H9 (cell line): ENCODE measurements around the gene ERCC2. TPM values are rescaled to one million over a fixed set of nuclear protein-coding genes. Genes with fewer than 3 reads are reported as not detected.

Source experiments
- DNase-seq: peaks from one replicate; pipeline ENCODE4 v3.0.0-alpha.2; 2017
- H2AFZ ChIP-seq: one replicate; pipeline ENCODE4 v1.6.1; 2013; ENCODE audit warnings: mild to moderate bottlenecking, low read length, control low read depth, moderate library complexity
- H2AK5ac ChIP-seq: 2 replicates; pipeline ENCODE4 v1.6.1; 2013; ENCODE audit warnings: low read length, control low read depth, mixed read lengths; ENCODE audit not compliant: insufficient read length
- H2BK120ac ChIP-seq: one replicate; pipeline ENCODE4 v1.6.1; 2013; ENCODE audit warnings: low read depth, mild to moderate bottlenecking, low read length, control low read depth, inconsistent platforms; ENCODE audit not compliant: poor library complexity, severe bottlenecking
- H2BK12ac ChIP-seq: 2 replicates; pipeline ENCODE4 v1.6.1; 2013; ENCODE audit warnings: low read length, control low read depth, mixed read lengths, low read depth; ENCODE audit not compliant: insufficient read length
- H2BK15ac ChIP-seq: 2 replicates; pipeline ENCODE4 v1.6.1; 2013; ENCODE audit warnings: low read depth, low read length, control low read depth
- H2BK20ac ChIP-seq: one replicate; pipeline ENCODE4 v1.6.1; 2013; ENCODE audit warnings: low read depth, mild to moderate bottlenecking, low read length, control low read depth, inconsistent platforms; ENCODE audit not compliant: poor library complexity, severe bottlenecking
- H2BK5ac ChIP-seq: 2 replicates; pipeline ENCODE4 v1.6.1; 2013; ENCODE audit warnings: low read length, control low read depth, mixed read lengths; ENCODE audit not compliant: insufficient read length
- H3K14ac ChIP-seq: 2 replicates; pipeline ENCODE4 v1.6.1; 2013; ENCODE audit warnings: low read length, control low read depth; ENCODE audit not compliant: insufficient read depth
- H3K18ac ChIP-seq: 2 replicates; pipeline ENCODE4 v1.6.1; 2013; ENCODE audit warnings: low read depth, mild to moderate bottlenecking, mixed read lengths, low read length, control low read depth; ENCODE audit not compliant: insufficient read length
- H3K23ac ChIP-seq: 2 replicates; pipeline ENCODE4 v1.6.1; 2013; ENCODE audit warnings: low read length, control low read depth, mixed read lengths, low read depth; ENCODE audit not compliant: insufficient read length
- H3K23me2 ChIP-seq: 2 replicates; pipeline ENCODE4 v1.6.1; 2013; ENCODE audit warnings: low read depth, mild to moderate bottlenecking, mixed read lengths, low read length, control low read depth; ENCODE audit not compliant: insufficient read length, poor library complexity, severe bottlenecking
- H3K27ac ChIP-seq: 2 replicates; pipeline ENCODE4 v1.5.1; 2013; ENCODE audit warnings: low read length, control low read depth, mixed read lengths, low read depth; ENCODE audit not compliant: insufficient read length
- H3K27me3 ChIP-seq: 2 replicates; pipeline ENCODE4 v1.6.1; 2013; ENCODE audit warnings: low read length, control low read depth, inconsistent platforms; ENCODE audit not compliant: insufficient read depth
- H3K4ac ChIP-seq: 2 replicates; pipeline ENCODE4 v1.6.1; 2013; ENCODE audit warnings: low read depth, mild to moderate bottlenecking, control low read depth, inconsistent platforms, low read length, moderate library complexity
- H3K4me1 ChIP-seq: 2 replicates; pipeline ENCODE4 v1.6.1; 2013; ENCODE audit warnings: low read length, control low read depth, inconsistent platforms; ENCODE audit not compliant: insufficient read depth
- H3K4me2 ChIP-seq: 2 replicates; pipeline ENCODE4 v1.6.1; 2013; ENCODE audit warnings: low read length, control low read depth, mixed read lengths; ENCODE audit not compliant: insufficient read length, insufficient read depth
- H3K56ac ChIP-seq: 2 replicates; pipeline ENCODE4 v1.6.1; 2013; ENCODE audit warnings: low read depth, mild to moderate bottlenecking, mixed read lengths, low read length, control low read depth; ENCODE audit not compliant: insufficient read length
- H3K79me1 ChIP-seq: 2 replicates; pipeline ENCODE4 v1.6.1; 2013; ENCODE audit warnings: low read depth, mild to moderate bottlenecking, moderate library complexity, low read length, control low read depth, inconsistent platforms; ENCODE audit not compliant: insufficient read depth, poor library complexity, severe bottlenecking
- H3K79me2 ChIP-seq: 2 replicates; pipeline ENCODE4 v1.6.1; 2013; ENCODE audit warnings: low read length, control low read depth, inconsistent platforms; ENCODE audit not compliant: insufficient read depth
- H3K9ac ChIP-seq: 2 replicates; pipeline ENCODE4 v1.6.1; 2013; ENCODE audit warnings: low read length, control low read depth, mixed read lengths; ENCODE audit not compliant: insufficient read length; ENCODE audit errors: extremely low read depth
- H3K9me3 ChIP-seq: one replicate; pipeline ENCODE4 v1.6.1; 2013; ENCODE audit warnings: low read depth, low read length, inconsistent platforms; ENCODE audit not compliant: control insufficient read depth
- H3T11ph ChIP-seq: one replicate; pipeline ENCODE4 v1.6.1; 2013; ENCODE audit warnings: mild to moderate bottlenecking, low read length, control low read depth, inconsistent platforms
- H4K20me1 ChIP-seq: one replicate; pipeline ENCODE4 v1.6.1; 2013; ENCODE audit not compliant: control insufficient read depth, insufficient read length, insufficient read depth
- H4K5ac ChIP-seq: 2 replicates; pipeline ENCODE4 v1.6.1; 2013; ENCODE audit warnings: low read depth, mild to moderate bottlenecking, mixed read lengths, low read length, control low read depth; ENCODE audit not compliant: insufficient read length
- H4K8ac ChIP-seq: replicated peaks from 2 replicates; pipeline ENCODE4 v1.6.1; 2013; ENCODE audit warnings: low read length, control low read depth, mixed read lengths, low read depth; ENCODE audit not compliant: insufficient read length
- H4K91ac ChIP-seq: 2 replicates; pipeline ENCODE4 v1.6.1; 2013; ENCODE audit warnings: low read depth, mild to moderate bottlenecking, moderate library complexity, mixed read lengths, low read length, control low read depth; ENCODE audit not compliant: insufficient read length
- H3K27ac Mint-ChIP-seq, 3 experiments: 2 replicates in 2 of 3; 3 replicates in 1 of 3; pipeline ENCODE4 v1.8.0; 2020 to 2021; ENCODE audit warnings: mixed read lengths in 3 of 3, mild to moderate bottlenecking in 1 of 3, moderate library complexity in 1 of 3
- H3K27me3 Mint-ChIP-seq: 2 replicates; pipeline ENCODE4 v1.8.0; 2021; ENCODE audit warnings: low read depth, mild to moderate bottlenecking, moderate library complexity, mixed read lengths
- H3K36me3 Mint-ChIP-seq, 3 experiments: 2 replicates in 2 of 3; 3 replicates in 1 of 3; pipeline ENCODE4 v1.8.0; 2020 to 2021; ENCODE audit warnings: low read depth in 3 of 3, mixed read lengths in 3 of 3; ENCODE audit not compliant: insufficient read depth in 1 of 3
- H3K4me1 Mint-ChIP-seq, 2 experiments: 2 replicates each; pipeline ENCODE4 v1.8.0; 2020; ENCODE audit warnings: mixed read lengths in 2 of 2
- H3K4me3 Mint-ChIP-seq, 2 experiments: 2 replicates in 1 of 2; 3 replicates in 1 of 2; pipeline ENCODE4 v1.8.0; 2020 to 2021; ENCODE audit warnings: mild to moderate bottlenecking in 2 of 2, mixed read lengths in 2 of 2, moderate library complexity in 1 of 2
- H3K9me3 Mint-ChIP-seq, 2 experiments: 2 replicates in 1 of 2; 3 replicates in 1 of 2; pipeline ENCODE4 v1.8.0; 2020; ENCODE audit warnings: mild to moderate bottlenecking in 2 of 2, mixed read lengths in 2 of 2, moderate library complexity in 1 of 2
- WGBS: extraction: QIAGEN DNeasy Blood & Tissue Kit; methylation state at CpG from one replicate; pipeline ENCODE4 v1.1.7; 2013; ENCODE audit warnings: missing lambda C conversion rate, low lambda C conversion rate, mixed read lengths; ENCODE audit not compliant: insufficient read length; ENCODE audit errors: extremely low coverage; 5-methylcytosine and 5-hydroxymethylcytosine counted together
- total RNA-seq: library from RNA; stranded (reverse); gene quantifications from 2 replicates; pipeline ENCODE4 v1.2.1, GENCODE V29; 2021
- TF ChIP-seq, protein P1 (sequence below): fragments of 200-600 bp; sonication (generic); conservative IDR thresholded peaks from 3 replicates; pipeline ENCODE4 v1.8.0; 2021; ENCODE audit warnings: antibody characterized with exemption, mild to moderate bottlenecking

ERCC2 gene
- total RNA-seq, 1 experiment from 2014 or later = 98.7 TPM

DNA sequence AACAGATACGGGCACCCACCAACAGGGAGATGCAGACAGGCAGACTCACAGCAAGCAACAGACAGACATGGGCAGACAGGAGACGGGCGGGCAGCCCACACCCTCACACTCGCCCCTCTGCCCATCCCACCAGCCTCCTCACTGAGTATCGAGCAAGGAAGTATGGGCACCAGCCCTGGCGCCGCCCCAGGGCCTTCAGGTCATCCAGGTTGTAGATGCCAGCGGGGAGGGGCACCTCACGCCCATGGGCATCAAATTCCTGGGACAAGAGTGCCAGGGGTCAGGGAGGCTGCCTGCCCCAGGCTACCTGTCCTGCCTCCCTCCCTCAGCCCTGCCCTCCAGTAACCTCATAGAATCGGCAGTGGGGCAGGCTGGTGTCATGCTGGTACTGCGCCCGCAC, 5.7 kb downstream of the ERCC2 start:
- Histone ChIP-seq H4K91ac (no peak overlapping the region), H3K14ac (no peak overlapping the region), H3K4me2 (no peak overlapping the region), H3K4me1 (peaks cover 4% of the 10 kb centered on the region; the same call in 1 of the 2 replicates), H3K79me1 (peaks cover 3% of the 10 kb centered on the region), H4K8ac (no peak overlapping the region), H3K4ac (no peak overlapping the region), H4K20me1 (no peaks in the 10 kb centered on the region), H2BK20ac (no peak overlapping the region), H2AK5ac (no peak overlapping the region), H3K9me3 (no peaks in the 10 kb centered on the region), H3K79me2 (no peaks in the 10 kb centered on the region; the same call in 1 of the 2 replicates), H2AFZ (no peak overlapping the region), H3K56ac (no peak overlapping the region), H3K23ac (no peak overlapping the region), H3K23me2 (no peaks in the 10 kb centered on the region), H3K9ac (no peak overlapping the region), H3K27me3 (no peaks in the 10 kb centered on the region), H2BK5ac (no peak overlapping the region), H3K18ac (no peak overlapping the region), H4K5ac (no peak overlapping the region), H3T11ph (no peak overlapping the region), H3K27ac (no peak overlapping the region), H2BK12ac (no peak overlapping the region), H2BK15ac (no peak overlapping the region), H2BK120ac (no peak overlapping the region)
- no peaks in the 10 kb centered on the region for H3K9me3 Mint-ChIP-seq
- peaks cover 30 to 59% (median 53%) of the 10 kb centered on the region in 3 experiments for H3K36me3 Mint-ChIP-seq
- peaks cover 4 to 7% of the 10 kb centered on the region in 2 experiments for H3K4me1 Mint-ChIP-seq
- H3K4me3 Mint-ChIP-seq = no peak overlapping the region
- no peak overlapping the region for H3K27ac Mint-ChIP-seq
- no peaks in the 10 kb centered on the region for H3K27me3 Mint-ChIP-seq
- no CpG with 5 or more reads among the region's 12 CpGs for WGBS
- DNase-seq = no peak
- TF ChIP-seq, protein P1, sequence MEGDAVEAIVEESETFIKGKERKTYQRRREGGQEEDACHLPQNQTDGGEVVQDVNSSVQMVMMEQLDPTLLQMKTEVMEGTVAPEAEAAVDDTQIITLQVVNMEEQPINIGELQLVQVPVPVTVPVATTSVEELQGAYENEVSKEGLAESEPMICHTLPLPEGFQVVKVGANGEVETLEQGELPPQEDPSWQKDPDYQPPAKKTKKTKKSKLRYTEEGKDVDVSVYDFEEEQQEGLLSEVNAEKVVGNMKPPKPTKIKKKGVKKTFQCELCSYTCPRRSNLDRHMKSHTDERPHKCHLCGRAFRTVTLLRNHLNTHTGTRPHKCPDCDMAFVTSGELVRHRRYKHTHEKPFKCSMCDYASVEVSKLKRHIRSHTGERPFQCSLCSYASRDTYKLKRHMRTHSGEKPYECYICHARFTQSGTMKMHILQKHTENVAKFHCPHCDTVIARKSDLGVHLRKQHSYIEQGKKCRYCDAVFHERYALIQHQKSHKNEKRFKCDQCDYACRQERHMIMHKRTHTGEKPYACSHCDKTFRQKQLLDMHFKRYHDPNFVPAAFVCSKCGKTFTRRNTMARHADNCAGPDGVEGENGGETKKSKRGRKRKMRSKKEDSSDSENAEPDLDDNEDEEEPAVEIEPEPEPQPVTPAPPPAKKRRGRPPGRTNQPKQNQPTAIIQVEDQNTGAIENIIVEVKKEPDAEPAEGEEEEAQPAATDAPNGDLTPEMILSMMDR = no peak
